GM12878 (cell line): ENCODE data around the gene RGS14. TPM values are rescaled to one million over a fixed set of nuclear protein-coding genes. Genes with fewer than 3 reads are reported as not detected.
A peak's percentile ranks its signal among the peaks of the same experiment; 100 is the strongest.

ENCODE experiments used
- ATAC-seq: fragments of 200-7000 bp; cut with Tn5 transposase; 3 replicates; pipeline ENCODE4 v1.9.1; 2020; ENCODE audit warnings: mild to moderate bottlenecking, moderate library complexity
- BruUV-seq: library from RNA; stranded (reverse); fragments of 400-500 nt; replicated peaks from 2 replicates; lab custom pipeline; 2021; lab: Mats Ljungman, UMichigan
- CTCF ChIA-PET: fragments of 300-600 bp; sonication (Branson Sonifier 250); formaldehyde crosslinking; extraction: SDS; loops from one replicate; lab custom pipeline; 2021; ENCODE audit warnings: inconsistent platforms; lab: Yijun Ruan, JAX
- POLR2A ChIA-PET: fragments of 350-600 bp; formaldehyde crosslinking; extraction: SDS; loops from one replicate; lab custom pipeline; 2021; ENCODE audit warnings: inconsistent platforms; lab: Charles Lee
- RAD21 ChIA-PET: fragments of 300-600 bp; sonication (Branson Sonifier 250); formaldehyde crosslinking; loops from one replicate; lab custom pipeline; 2023; ENCODE audit warnings: antibody characterized with exemption; ENCODE audit not compliant: unreplicated experiment; lab: Charles Lee
- SMC1A ChIA-PET: fragments of 300-600 bp; sonication (Branson Sonifier 250); formaldehyde crosslinking; loops from one replicate; lab custom pipeline; 2023; ENCODE audit not compliant: unreplicated experiment, uncharacterized antibody; lab: Charles Lee
- DNase-seq: peaks from one replicate; pipeline ENCODE4 v3.0.0-alpha.2; 2011; ENCODE audit warnings: low read depth, low spot score
- FAIRE-seq: peaks from 3 replicates; lab custom pipeline; 2011; peaks lifted over from hg19 to GRCh38; lab: Jason Lieb, UNC
- H2AFZ ChIP-seq: 2 replicates; pipeline ENCODE4 v1.6.0; 2011; ENCODE audit warnings: low read depth, low read length, control low read depth; ENCODE audit not compliant: control insufficient read depth
- H3K27ac ChIP-seq: 2 replicates; pipeline ENCODE4 v1.5.1; 2011; ENCODE audit warnings: control low read depth; ENCODE audit not compliant: control insufficient read depth, insufficient read depth
- H3K27me3 ChIP-seq, 2 experiments: replicated peaks in 1 of 2; 2 replicates each; pipeline versions ENCODE4 v1.6.0 to v1.6.1; 2011; ENCODE audit warnings: low read length in 1 of 2; ENCODE audit not compliant: control insufficient read depth in 2 of 2, insufficient read depth in 2 of 2
- H3K36me3 ChIP-seq, 2 experiments: 2 replicates each; pipeline ENCODE4 v1.5.1; 2011; ENCODE audit warnings: low read length in 1 of 2; ENCODE audit not compliant: control insufficient read depth in 2 of 2, insufficient read depth in 2 of 2
- H3K4me1 ChIP-seq: 2 replicates; pipeline ENCODE4 v1.6.1; 2011; ENCODE audit warnings: mild to moderate bottlenecking, low read length, moderate library complexity, mixed read lengths; ENCODE audit not compliant: control insufficient read depth, insufficient read depth
- H3K4me2 ChIP-seq: 2 replicates; pipeline ENCODE4 v1.6.0; 2011; ENCODE audit warnings: control low read depth; ENCODE audit not compliant: control insufficient read depth, insufficient read depth
- H3K4me3 ChIP-seq: fragments of 200-600 bp; sonication (generic); 2 replicates; pipeline ENCODE4 v1.5.1; 2016
- H3K79me2 ChIP-seq: 2 replicates; pipeline ENCODE4 v1.6.0; 2011; ENCODE audit warnings: low read length; ENCODE audit not compliant: control insufficient read depth, insufficient read depth
- H3K9ac ChIP-seq: 2 replicates; pipeline ENCODE4 v1.8.0; 2011; ENCODE audit warnings: low read length, control low read depth, mixed read lengths; ENCODE audit not compliant: control insufficient read depth, insufficient read depth
- H3K9me3 ChIP-seq: replicated peaks from 3 replicates; pipeline ENCODE4 v1.5.1; 2011; ENCODE audit warnings: mild to moderate bottlenecking, low read length; ENCODE audit not compliant: control insufficient read depth, insufficient read depth
- H4K20me1 ChIP-seq: 2 replicates; pipeline ENCODE4 v1.6.0; 2011; ENCODE audit not compliant: control insufficient read depth, insufficient read depth
- ATF7 ChIP-seq: fragments of 450-650 bp; IDR thresholded peaks from 2 replicates; pipeline ENCODE4 v1.6.1; 2016; ENCODE audit warnings: low read depth, mild to moderate bottlenecking
- BMI1 ChIP-seq: fragments of 450-650 bp; IDR thresholded peaks from 2 replicates; pipeline ENCODE4 v1.6.1; 2016; ENCODE audit warnings: mild to moderate bottlenecking, moderate library complexity, borderline replicate concordance
- GABPA ChIP-seq: IDR thresholded peaks from 2 replicates; pipeline ENCODE4 v1.6.1; 2014; ENCODE audit warnings: antibody characterized with exemption, low read depth, mild to moderate bottlenecking, inconsistent platforms
- SMAD1 ChIP-seq: fragments of 450-650 bp; IDR thresholded peaks from 2 replicates; pipeline ENCODE4 v1.6.1; 2018; ENCODE audit warnings: mild to moderate bottlenecking, low read depth; ENCODE audit not compliant: partially characterized antibody
- ZSCAN29 ChIP-seq: fragments of 450-650 bp; IDR thresholded peaks from 2 replicates; pipeline ENCODE4 v1.6.1; 2017; ENCODE audit warnings: mild to moderate bottlenecking, moderate library complexity
- WGBS: methylation state at CpG from one replicate; pipeline ENCODE4 v1.1.6; 2016; ENCODE audit warnings: low lambda C conversion rate; ENCODE audit not compliant: insufficient replicate concordance, insufficient coverage; ENCODE audit errors: missing lambda C conversion rate; 5-methylcytosine and 5-hydroxymethylcytosine counted together
- in situ Hi-C: fragments of 300-500 bp; cut with MboI; formaldehyde crosslinking; loops from 9 replicates; pipeline ENCODE4 v1.14.3; 2018; ENCODE audit warnings: mixed read lengths
- intact Hi-C: fragments of 100-400 bp; cut with micrococcal nuclease; formaldehyde crosslinking; loops from one replicate; pipeline ENCODE4 v1.14.2; 2022; ENCODE audit not compliant: unreplicated experiment
- polyA plus RNA-seq, 11 experiments: library from polyadenylated mRNA; depleted of rRNA in 4 of 11; unstranded in 6 of 11; stranded (reverse) in 5 of 11; fragments of >200 nt; fragmentation: Nextera tagmentation in 4 of 11; fragmentation: Illumina TruSeq in 1 of 11; extraction: Ambion mirVana in 4 of 11; extraction: Trizol in 1 of 11; gene quantifications; 1 replicate in 1 of 11; 2 replicates in 10 of 11; pipeline versions ENCODE4 v1.2.1 to v1.2.3, GENCODE V29; 2011 to 2016; ENCODE audit warnings: inconsistent platforms in 2 of 11, missing spikeins in 2 of 11, low read depth in 1 of 11
- total RNA-seq, 4 experiments: library from RNA; depleted of rRNA in 3 of 4; stranded (reverse); fragments of >200 nt in 3 of 4; fragmentation: Illumina TruSeq in 1 of 4; extraction: Trizol in 1 of 4; gene quantifications; 2 replicates each; pipeline versions ENCODE4 v1.2.1 to v1.2.3, GENCODE V29; 2013 to 2021
- TF ChIP-seq, protein P1 (sequence below): IDR thresholded peaks from 2 replicates; pipeline ENCODE4 v1.6.1; 2012; ENCODE audit warnings: low read depth, low read length, improper control_type of control experiment
- TF ChIP-seq, protein P2 (sequence below): IDR thresholded peaks from 2 replicates; pipeline ENCODE4 v1.6.1; 2012; ENCODE audit warnings: low read depth, low read length, improper control_type of control experiment

RGS14 gene
- total and polyA plus RNA-seq, 10 of the 15 experiments (the other 5 are each of a cell fraction or from before 2014, with no cell fraction given): 0.19 to 88.7 (median 54.8) TPM

DNA sequence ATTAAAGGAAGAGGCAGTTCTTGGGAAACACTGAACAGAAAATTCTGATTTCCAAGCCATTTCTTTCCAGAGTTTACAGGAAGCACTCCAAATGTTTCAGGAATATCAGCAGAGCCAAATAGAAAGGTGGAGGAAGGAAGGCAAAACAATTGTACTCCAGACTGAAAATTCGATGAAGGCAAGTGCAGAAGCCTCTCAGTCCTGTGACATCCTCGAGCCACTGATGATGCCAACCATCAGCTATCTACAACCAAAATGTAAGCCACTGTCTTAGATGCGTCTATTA lies 8.4 kb upstream of the RGS14 start:
- Histone ChIP-seq H4K20me1 (0 out of 2 replicates have a peak, but pooled peaks cover 3% of the 10 kb centered on the region), H3K9me3 (no peaks in the 10 kb centered on the region), H3K4me3 (peak overlapping the region; percentile 98; the same call in 1 of the 2 replicates), H3K79me2 (peaks cover 52% of the 10 kb centered on the region), H3K9ac (no peak overlapping the region), H3K36me3 (peaks cover 0 to 11% of the 10 kb centered on the region in 2 experiments; a peak in 2 of 4 replicates), H2AFZ (no peak overlapping the region), H3K27me3 (no peaks in the 10 kb centered on the region), H3K4me1 (peaks cover 13% of the 10 kb centered on the region), H3K4me2 (peak overlapping the region; percentile 90), H3K27ac (no peak overlapping the region)
- no TSS peak for BruUV-seq
- no peak for DNase-seq
- TF ChIP-seq ATF7: no peak
- TF ChIP-seq, protein P1, sequence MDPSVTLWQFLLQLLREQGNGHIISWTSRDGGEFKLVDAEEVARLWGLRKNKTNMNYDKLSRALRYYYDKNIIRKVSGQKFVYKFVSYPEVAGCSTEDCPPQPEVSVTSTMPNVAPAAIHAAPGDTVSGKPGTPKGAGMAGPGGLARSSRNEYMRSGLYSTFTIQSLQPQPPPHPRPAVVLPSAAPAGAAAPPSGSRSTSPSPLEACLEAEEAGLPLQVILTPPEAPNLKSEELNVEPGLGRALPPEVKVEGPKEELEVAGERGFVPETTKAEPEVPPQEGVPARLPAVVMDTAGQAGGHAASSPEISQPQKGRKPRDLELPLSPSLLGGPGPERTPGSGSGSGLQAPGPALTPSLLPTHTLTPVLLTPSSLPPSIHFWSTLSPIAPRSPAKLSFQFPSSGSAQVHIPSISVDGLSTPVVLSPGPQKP: no peak
- TF ChIP-seq GABPA: no peak
- TF ChIP-seq SMAD1: no peak
- TF ChIP-seq BMI1: no peak
- no peak for TF ChIP-seq ZSCAN29
- TF ChIP-seq, protein P2, sequence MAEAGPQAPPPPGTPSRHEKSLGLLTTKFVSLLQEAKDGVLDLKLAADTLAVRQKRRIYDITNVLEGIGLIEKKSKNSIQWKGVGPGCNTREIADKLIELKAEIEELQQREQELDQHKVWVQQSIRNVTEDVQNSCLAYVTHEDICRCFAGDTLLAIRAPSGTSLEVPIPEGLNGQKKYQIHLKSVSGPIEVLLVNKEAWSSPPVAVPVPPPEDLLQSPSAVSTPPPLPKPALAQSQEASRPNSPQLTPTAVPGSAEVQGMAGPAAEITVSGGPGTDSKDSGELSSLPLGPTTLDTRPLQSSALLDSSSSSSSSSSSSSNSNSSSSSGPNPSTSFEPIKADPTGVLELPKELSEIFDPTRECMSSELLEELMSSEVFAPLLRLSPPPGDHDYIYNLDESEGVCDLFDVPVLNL: no peak
- ChIA-PET CTCF (interaction anchor here (0.6 to 3.0 kb wide), 7 partner anchors 9 to 106 kb away, joined by 3 to 11 read pairs (median 5); no protein-coding TSS in a partner anchor), SMC1A (interaction anchor here (0.6 to 1.8 kb wide), 5 partner anchors 9 to 71 kb away, joined by 3 to 8 read pairs (median 4); partner anchors contain the start of gene RGS14), RAD21 (interaction anchor here (0.9 to 1.0 kb wide), 2 partner anchors 9 to 21 kb away, joined by 3 read pairs; partner anchors contain the start of gene RGS14), POLR2A (interaction anchor here (0.6 to 1.5 kb wide), 4 partner anchors 9 to 15 kb away, joined by 3 read pairs; partner anchors contain the start of gene RGS14)
- WGBS: 76% methylated on average over 3 of the region's 3 CpGs
- intact Hi-C loops (no loop called here), in situ Hi-C loops (no loop called here)
- FAIRE-seq: no peak
- no peak for ATAC-seq
